ENCODE results near the gene TSC22D3.
"Not testable (repeated sequence)": the region's sequence is repeated elsewhere in the genome, so short reads cannot be mapped to it uniquely, and the experiment has no call there.

The TSC22D3 gene

GRCh38 chrX:107676559-107677378, 98.8 kb downstream of the TSC22D3 start:
- peak; percentile 40 for DNase-seq

- DNase-seq: no peak
Measured at GRCh38 chrX:107675823-107676555, 99.6 kb downstream of the TSC22D3 start.

- DNase-seq: no peak
Measured at GRCh38 chrX:107675365-107675654, 100.3 kb downstream of the TSC22D3 start.

- peak; percentile 46 for DNase-seq
Measured at GRCh38 chrX:107674480-107675364, 100.9 kb downstream of the TSC22D3 start.

GRCh38 chrX:107673933-107674479, 101.6 kb downstream of the TSC22D3 start:
- DNase-seq: peak; percentile 85

GRCh38 chrX:107673431-107673830, 102.2 kb downstream of the TSC22D3 start:
- no peak for DNase-seq

GRCh38 chrX:107672955-107673378, 102.6 kb downstream of the TSC22D3 start:
- DNase-seq: peak; percentile 73

- not testable (repeated sequence) for DNase-seq
Measured at GRCh38 chrX:107671256-107671655, 104.3 kb downstream of the TSC22D3 start.

GRCh38 chrX:107669885-107670628, 105.5 kb downstream of the TSC22D3 start:
- DNase-seq: no peak

GRCh38 chrX:107669261-107669660, 106.3 kb downstream of the TSC22D3 start:
- DNase-seq: no peak

GRCh38 chrX:107668710-107669109, 106.9 kb downstream of the TSC22D3 start:
- not testable (repeated sequence) for DNase-seq

GRCh38 chrX:107667426-107667825, 108.2 kb downstream of the TSC22D3 start:
- DNase-seq: no peak

GRCh38 chrX:107666931-107667330, 108.7 kb downstream of the TSC22D3 start:
- no peak for DNase-seq

Measured in activated CD4-positive, alpha-beta T cell treated with anti-CD3 and anti-CD28 coated beads, Interleukin-2, amount 50 U/mL, for 1 hour (primary cell).